HepG2 (cell line): Measurements from ENCODE around the gene INPP4B.

Experiments
- PATZ1 ChIP-seq: sonication (generic); formaldehyde crosslinking; IDR thresholded peaks from 2 replicates; pipeline ENCODE4 v1.4.0; 2020; ENCODE audit warnings: missing genetic modification reagents
- POLR2A ChIP-seq, 2 experiments: IDR thresholded peaks; 2 replicates each; pipeline ENCODE4 v1.6.1; 2011; ENCODE audit warnings: low read depth in 2 of 2, low read length in 2 of 2, mild to moderate bottlenecking in 1 of 2, moderate library complexity in 1 of 2; ENCODE audit not compliant: insufficient read depth in 1 of 2
- ZFP90 ChIP-seq: sonication (generic); formaldehyde crosslinking; IDR thresholded peaks from 2 replicates; pipeline ENCODE4 v1.8.0; 2022; ENCODE audit warnings: missing genetic modification reagents, mild to moderate bottlenecking, inconsistent platforms, borderline replicate concordance
- TF ChIP-seq, protein P1 (sequence below): conservative IDR thresholded peaks from 2 replicates; pipeline ENCODE4 v1.6.1; 2018; ENCODE audit warnings: missing genetic modification reagents

- no peak for TF ChIP-seq ZFP90 (CRISPR knock-in tag)
- TF ChIP-seq POLR2A (IDR thresholded peaks at IDR 0.05; ENCODE audit: insufficient read depth in 1 of 2, low read depth in 2 of 2, low read length in 2 of 2), result no peak
- TF ChIP-seq, protein P1, sequence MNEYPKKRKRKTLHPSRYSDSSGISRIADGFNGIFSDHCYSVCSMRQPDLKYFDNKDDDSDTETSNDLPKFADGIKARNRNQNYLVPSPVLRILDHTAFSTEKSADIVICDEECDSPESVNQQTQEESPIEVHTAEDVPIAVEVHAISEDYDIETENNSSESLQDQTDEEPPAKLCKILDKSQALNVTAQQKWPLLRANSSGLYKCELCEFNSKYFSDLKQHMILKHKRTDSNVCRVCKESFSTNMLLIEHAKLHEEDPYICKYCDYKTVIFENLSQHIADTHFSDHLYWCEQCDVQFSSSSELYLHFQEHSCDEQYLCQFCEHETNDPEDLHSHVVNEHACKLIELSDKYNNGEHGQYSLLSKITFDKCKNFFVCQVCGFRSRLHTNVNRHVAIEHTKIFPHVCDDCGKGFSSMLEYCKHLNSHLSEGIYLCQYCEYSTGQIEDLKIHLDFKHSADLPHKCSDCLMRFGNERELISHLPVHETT (CRISPR knock-in tag), result no peak
- TF ChIP-seq PATZ1 (CRISPR knock-in tag), result no peak
Observed at GRCh38 chr4:142856576-142856975, 10.5 kb upstream of the INPP4B start.
